GM18505 (cell line): Measurements from ENCODE around the gene NPAP1.

Source experiments
- ATAC-seq: cut with Tn5 transposase; IDR thresholded peaks from one replicate; pipeline ENCODE4 v1.9.1; 2021; ENCODE audit not compliant: unreplicated experiment
- POLR2A ChIP-seq: IDR thresholded peaks from 4 replicates; pipeline ENCODE4 v1.6.1; 2011; ENCODE audit warnings: borderline replicate concordance; ENCODE audit not compliant: insufficient read depth, insufficient read length; ENCODE audit errors: extremely low read depth

The NPAP1 gene

GRCh38 chr15:24696201-24696600, 20.6 kb downstream of the NPAP1 start:
- no peak for TF ChIP-seq POLR2A
- no peak for ATAC-seq

GRCh38 chr15:24696842-24697241, 21.3 kb downstream of the NPAP1 start:
- no peak for TF ChIP-seq POLR2A

GRCh38 chr15:24718289-24719082, 42.9 kb downstream of the NPAP1 start:
- ATAC-seq = no peak
- TF ChIP-seq POLR2A = no peak

More at GRCh38 chr15:24696842-24697241, 21.3 kb downstream of the NPAP1 start:
- ATAC-seq = no peak

DNA sequence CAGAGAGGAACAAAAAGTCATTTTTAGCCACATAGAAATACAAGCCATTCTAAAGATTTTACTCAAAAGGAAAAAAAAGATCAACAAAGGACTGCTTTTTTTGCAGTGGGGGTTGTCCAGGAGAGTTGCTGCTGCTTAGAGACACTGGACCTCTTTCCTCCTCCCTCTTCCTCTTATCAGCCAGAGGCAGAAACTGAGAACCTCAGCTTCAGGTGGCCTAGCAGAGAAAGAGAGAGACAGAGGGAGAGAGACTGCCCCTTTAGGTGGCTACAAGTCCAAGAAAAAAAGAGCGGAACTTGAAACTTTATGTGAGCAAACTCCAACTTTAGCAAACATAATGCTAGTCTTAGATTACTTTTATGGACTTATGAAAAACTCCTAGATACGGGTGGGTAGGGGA, 54.2 kb downstream of the NPAP1 start:
- no peak for TF ChIP-seq POLR2A
- no peak for ATAC-seq
